HEK293 (cell line): ENCODE measurements around the gene RPL29.

Experiments
- BCL11A ChIP-seq: fragments of 450-650 bp; formaldehyde crosslinking; IDR thresholded peaks from 2 replicates; pipeline ENCODE4 v1.5.1; 2016; ENCODE audit warnings: low read depth, missing biosample characterization, missing genetic modification characterization
- BCL11B ChIP-seq: fragments of 450-650 bp; formaldehyde crosslinking; IDR thresholded peaks from 2 replicates; pipeline ENCODE4 v1.5.1; 2016; ENCODE audit warnings: low read depth, missing biosample characterization, missing genetic modification characterization
- HOXA7 ChIP-seq: sonication (generic); formaldehyde crosslinking; IDR thresholded peaks from 2 replicates; pipeline ENCODE4 v1.8.1; 2022; ENCODE audit warnings: missing genetic modification reagents, borderline replicate concordance
- OSR2 ChIP-seq: fragments of 450-650 bp; formaldehyde crosslinking; IDR thresholded peaks from 2 replicates; pipeline ENCODE4 v1.5.1; 2016; ENCODE audit warnings: missing biosample characterization, missing genetic modification characterization
- PRDM1 ChIP-seq: fragments of 450-650 bp; formaldehyde crosslinking; IDR thresholded peaks from 2 replicates; pipeline ENCODE4; 2016; ENCODE audit warnings: missing biosample characterization, missing genetic modification characterization
- SP7 ChIP-seq: fragments of 450-650 bp; formaldehyde crosslinking; IDR thresholded peaks from 2 replicates; pipeline ENCODE4 v1.5.1; 2016; ENCODE audit warnings: missing biosample characterization, missing genetic modification characterization
- ZBTB17 ChIP-seq: fragments of 450-650 bp; formaldehyde crosslinking; IDR thresholded peaks from 2 replicates; pipeline ENCODE4 v1.5.1; 2016; ENCODE audit warnings: missing biosample characterization, missing genetic modification characterization
- ZBTB20 ChIP-seq: fragments of 450-650 bp; formaldehyde crosslinking; IDR thresholded peaks from 2 replicates; pipeline ENCODE4 v1.5.1; 2016; ENCODE audit warnings: missing biosample characterization, missing genetic modification characterization
- ZBTB8A ChIP-seq: fragments of 450-650 bp; formaldehyde crosslinking; IDR thresholded peaks from 2 replicates; pipeline ENCODE4 v1.5.1; 2016; ENCODE audit warnings: missing biosample characterization, missing genetic modification characterization
- ZFHX2 ChIP-seq: fragments of 450-650 bp; formaldehyde crosslinking; conservative IDR thresholded peaks from 2 replicates; pipeline ENCODE4 v1.5.1; 2016; ENCODE audit warnings: missing biosample characterization, missing genetic modification characterization
- ZNF2 ChIP-seq: fragments of 450-650 bp; formaldehyde crosslinking; IDR thresholded peaks from 2 replicates; pipeline ENCODE4 v1.5.1; 2016; ENCODE audit warnings: missing biosample characterization, missing genetic modification characterization
- ZNF239 ChIP-seq: fragments of 450-650 bp; formaldehyde crosslinking; IDR thresholded peaks from 2 replicates; pipeline ENCODE4 v1.5.1; 2016; ENCODE audit warnings: missing biosample characterization, missing genetic modification characterization
- ZNF366 ChIP-seq: fragments of 450-650 bp; formaldehyde crosslinking; conservative IDR thresholded peaks from 2 replicates; pipeline ENCODE4 v1.5.1; 2016; ENCODE audit warnings: missing biosample characterization, missing genetic modification characterization
- ZNF473 ChIP-seq: fragments of 450-650 bp; formaldehyde crosslinking; IDR thresholded peaks from 2 replicates; pipeline ENCODE4 v1.5.1; 2017; ENCODE audit warnings: missing biosample characterization, missing genetic modification characterization
- ZNF521 ChIP-seq: fragments of 450-650 bp; formaldehyde crosslinking; IDR thresholded peaks from 2 replicates; pipeline ENCODE4 v1.5.1; 2017; ENCODE audit warnings: missing biosample characterization, mild to moderate bottlenecking, missing genetic modification characterization
- ZNF529 ChIP-seq: fragments of 450-650 bp; formaldehyde crosslinking; IDR thresholded peaks from 2 replicates; pipeline ENCODE4 v1.5.1; 2017; ENCODE audit warnings: missing genetic modification characterization, missing biosample characterization; ENCODE audit not compliant: insufficient replicate concordance
- ZNF548 ChIP-seq: fragments of 450-650 bp; formaldehyde crosslinking; IDR thresholded peaks from 2 replicates; pipeline ENCODE4 v1.5.1; 2016; ENCODE audit warnings: missing biosample characterization, missing genetic modification characterization
- ZNF626 ChIP-seq: fragments of 450-650 bp; sonication (Bioruptor Pico); formaldehyde crosslinking; IDR thresholded peaks from 2 replicates; pipeline ENCODE4 v1.5.1; 2018; ENCODE audit warnings: missing biosample characterization, missing genetic modification characterization, inconsistent platforms
- ZNF768 ChIP-seq: fragments of 450-650 bp; formaldehyde crosslinking; IDR thresholded peaks from 2 replicates; pipeline ENCODE4 v1.5.1; 2018; ENCODE audit warnings: missing biosample characterization, mild to moderate bottlenecking, missing genetic modification characterization
- ZNF777 ChIP-seq: fragments of 450-650 bp; formaldehyde crosslinking; IDR thresholded peaks from 2 replicates; pipeline ENCODE4 v1.5.1; 2017; ENCODE audit warnings: missing biosample characterization, missing genetic modification characterization, borderline replicate concordance
- ZSCAN23 ChIP-seq: fragments of 450-650 bp; formaldehyde crosslinking; IDR thresholded peaks from 2 replicates; pipeline ENCODE4 v1.5.1; 2016; ENCODE audit warnings: missing biosample characterization, missing genetic modification characterization
- TF ChIP-seq, protein P1 (sequence below): fragments of 450-650 bp; formaldehyde crosslinking; IDR thresholded peaks from 2 replicates; pipeline ENCODE4 v1.5.1; 2016; ENCODE audit warnings: missing biosample characterization, missing genetic modification characterization
- TF ChIP-seq, protein P2 (sequence below): fragments of 450-650 bp; formaldehyde crosslinking; conservative IDR thresholded peaks from 2 replicates; pipeline ENCODE4 v1.5.1; 2016; ENCODE audit warnings: low read depth, missing biosample characterization, missing genetic modification characterization
- TF ChIP-seq, protein P3 (sequence below): fragments of 450-650 bp; formaldehyde crosslinking; optimal IDR thresholded peaks from 2 replicates; pipeline ENCODE3; 2016; ENCODE audit warnings: missing biosample characterization, mild to moderate bottlenecking, missing genetic modification characterization
- TF ChIP-seq, protein P4 (sequence below): fragments of 450-650 bp; formaldehyde crosslinking; IDR thresholded peaks from 2 replicates; pipeline ENCODE4 v1.5.1; 2016; ENCODE audit warnings: missing biosample characterization, missing genetic modification characterization, low read depth
- TF ChIP-seq, protein P5 (sequence below): fragments of 450-650 bp; formaldehyde crosslinking; IDR thresholded peaks from 2 replicates; pipeline ENCODE4 v1.5.1; 2016; ENCODE audit warnings: missing biosample characterization, missing genetic modification characterization
- TF ChIP-seq, protein P6 (sequence below): fragments of 450-650 bp; formaldehyde crosslinking; IDR thresholded peaks from 2 replicates; pipeline ENCODE4 v1.5.1; 2016; ENCODE audit warnings: missing biosample characterization, missing genetic modification characterization
- TF ChIP-seq, protein P7 (sequence below): sonication (generic); formaldehyde crosslinking; IDR thresholded peaks from 2 replicates; pipeline ENCODE4 v1.8.1; 2022; ENCODE audit warnings: mild to moderate bottlenecking, moderate library complexity, missing genetic modification reagents

RPL29 gene

DNA sequence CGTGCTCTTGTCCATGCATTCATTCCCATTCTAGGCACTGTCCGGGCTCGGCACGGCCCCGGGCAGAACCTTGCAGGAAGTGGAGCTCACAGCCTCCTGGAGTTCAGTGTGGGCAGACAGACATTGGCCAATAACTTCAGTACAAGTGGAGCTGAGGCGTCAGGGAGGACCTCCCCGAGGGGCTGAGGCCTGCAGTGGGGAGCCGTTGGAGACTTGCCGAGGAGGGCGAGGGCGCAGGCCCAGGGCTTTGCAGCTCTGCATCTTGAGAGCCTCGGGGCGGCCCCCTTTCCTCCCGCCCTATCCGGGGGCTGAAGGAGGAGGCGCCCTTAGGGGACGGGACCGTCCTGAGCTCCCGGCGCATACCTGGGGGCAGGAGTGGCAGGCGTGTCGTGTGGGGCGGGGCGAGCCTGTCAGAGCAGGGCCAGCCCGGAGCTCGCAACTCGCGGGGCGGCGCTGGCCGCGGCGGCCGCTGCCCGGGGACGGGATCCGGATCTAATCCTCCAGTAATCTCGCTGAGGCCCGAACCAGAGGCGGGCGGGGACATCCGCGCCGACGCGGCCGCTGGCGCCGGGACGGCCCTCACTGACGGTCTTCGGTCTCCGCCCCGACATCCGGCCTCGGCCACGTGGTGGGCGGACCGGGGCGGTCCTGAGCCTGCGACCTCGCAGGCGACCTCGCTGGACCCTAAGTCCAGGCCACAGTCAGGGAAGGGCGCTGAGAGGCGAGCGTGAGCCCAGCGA, 12.7 kb downstream of the RPL29 start, which contains the start of gene ACY1 (continued):
- TF ChIP-seq, protein P1, sequence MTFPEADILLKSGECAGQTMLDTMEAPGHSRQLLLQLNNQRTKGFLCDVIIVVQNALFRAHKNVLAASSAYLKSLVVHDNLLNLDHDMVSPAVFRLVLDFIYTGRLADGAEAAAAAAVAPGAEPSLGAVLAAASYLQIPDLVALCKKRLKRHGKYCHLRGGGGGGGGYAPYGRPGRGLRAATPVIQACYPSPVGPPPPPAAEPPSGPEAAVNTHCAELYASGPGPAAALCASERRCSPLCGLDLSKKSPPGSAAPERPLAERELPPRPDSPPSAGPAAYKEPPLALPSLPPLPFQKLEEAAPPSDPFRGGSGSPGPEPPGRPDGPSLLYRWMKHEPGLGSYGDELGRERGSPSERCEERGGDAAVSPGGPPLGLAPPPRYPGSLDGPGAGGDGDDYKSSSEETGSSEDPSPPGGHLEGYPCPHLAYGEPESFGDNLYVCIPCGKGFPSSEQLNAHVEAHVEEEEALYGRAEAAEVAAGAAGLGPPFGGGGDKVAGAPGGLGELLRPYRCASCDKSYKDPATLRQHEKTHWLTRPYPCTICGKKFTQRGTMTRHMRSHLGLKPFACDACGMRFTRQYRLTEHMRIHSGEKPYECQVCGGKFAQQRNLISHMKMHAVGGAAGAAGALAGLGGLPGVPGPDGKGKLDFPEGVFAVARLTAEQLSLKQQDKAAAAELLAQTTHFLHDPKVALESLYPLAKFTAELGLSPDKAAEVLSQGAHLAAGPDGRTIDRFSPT (tag by site-specific recombination): no peak
- TF ChIP-seq ZBTB8A (tag by site-specific recombination) (peak; percentile 59), ZBTB20 (tag by site-specific recombination) (peak; percentile 93), SP7 (tag by site-specific recombination) (no peak), ZNF473 (tag by site-specific recombination) (no peak), ZSCAN23 (tag by site-specific recombination) (no peak), ZNF239 (tag by site-specific recombination) (no peak), BCL11A (tag by site-specific recombination) (0 out of 2 replicates have a peak, but pooled peaks have one; percentile 31), ZNF529 (tag by site-specific recombination) (no peak), ZNF777 (tag by site-specific recombination) (peak; percentile 82), ZNF626 (tag by site-specific recombination) (no peak), ZNF548 (tag by site-specific recombination) (no peak), HOXA7 (CRISPR knock-in tag) (no peak), OSR2 (tag by site-specific recombination) (no peak), PRDM1 (tag by site-specific recombination) (no peak), BCL11B (tag by site-specific recombination) (no peak), ZNF521 (tag by site-specific recombination) (no peak), ZNF366 (0 out of 2 replicates have a peak, but pooled peaks have one; percentile 11), ZNF768 (no peak), ZFHX2 (tag by site-specific recombination) (peak; percentile 36), ZNF2 (tag by site-specific recombination) (no peak), ZBTB17 (tag by site-specific recombination) (peak; percentile 69)
- TF ChIP-seq, protein P2, sequence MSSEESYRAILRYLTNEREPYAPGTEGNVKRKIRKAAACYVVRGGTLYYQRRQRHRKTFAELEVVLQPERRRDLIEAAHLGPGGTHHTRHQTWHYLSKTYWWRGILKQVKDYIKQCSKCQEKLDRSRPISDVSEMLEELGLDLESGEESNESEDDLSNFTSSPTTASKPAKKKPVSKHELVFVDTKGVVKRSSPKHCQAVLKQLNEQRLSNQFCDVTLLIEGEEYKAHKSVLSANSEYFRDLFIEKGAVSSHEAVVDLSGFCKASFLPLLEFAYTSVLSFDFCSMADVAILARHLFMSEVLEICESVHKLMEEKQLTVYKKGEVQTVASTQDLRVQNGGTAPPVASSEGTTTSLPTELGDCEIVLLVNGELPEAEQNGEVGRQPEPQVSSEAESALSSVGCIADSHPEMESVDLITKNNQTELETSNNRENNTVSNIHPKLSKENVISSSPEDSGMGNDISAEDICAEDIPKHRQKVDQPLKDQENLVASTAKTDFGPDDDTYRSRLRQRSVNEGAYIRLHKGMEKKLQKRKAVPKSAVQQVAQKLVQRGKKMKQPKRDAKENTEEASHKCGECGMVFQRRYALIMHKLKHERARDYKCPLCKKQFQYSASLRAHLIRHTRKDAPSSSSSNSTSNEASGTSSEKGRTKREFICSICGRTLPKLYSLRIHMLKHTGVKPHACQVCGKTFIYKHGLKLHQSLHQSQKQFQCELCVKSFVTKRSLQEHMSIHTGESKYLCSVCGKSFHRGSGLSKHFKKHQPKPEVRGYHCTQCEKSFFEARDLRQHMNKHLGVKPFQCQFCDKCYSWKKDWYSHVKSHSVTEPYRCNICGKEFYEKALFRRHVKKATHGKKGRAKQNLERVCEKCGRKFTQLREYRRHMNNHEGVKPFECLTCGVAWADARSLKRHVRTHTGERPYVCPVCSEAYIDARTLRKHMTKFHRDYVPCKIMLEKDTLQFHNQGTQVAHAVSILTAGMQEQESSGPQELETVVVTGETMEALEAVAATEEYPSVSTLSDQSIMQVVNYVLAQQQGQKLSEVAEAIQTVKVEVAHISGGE (tag by site-specific recombination): no peak
- TF ChIP-seq, protein P3, sequence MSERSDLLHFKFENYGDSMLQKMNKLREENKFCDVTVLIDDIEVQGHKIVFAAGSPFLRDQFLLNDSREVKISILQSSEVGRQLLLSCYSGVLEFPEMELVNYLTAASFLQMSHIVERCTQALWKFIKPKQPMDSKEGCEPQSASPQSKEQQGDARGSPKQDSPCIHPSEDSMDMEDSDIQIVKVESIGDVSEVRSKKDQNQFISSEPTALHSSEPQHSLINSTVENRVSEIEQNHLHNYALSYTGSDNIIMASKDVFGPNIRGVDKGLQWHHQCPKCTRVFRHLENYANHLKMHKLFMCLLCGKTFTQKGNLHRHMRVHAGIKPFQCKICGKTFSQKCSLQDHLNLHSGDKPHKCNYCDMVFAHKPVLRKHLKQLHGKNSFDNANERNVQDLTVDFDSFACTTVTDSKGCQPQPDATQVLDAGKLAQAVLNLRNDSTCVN (tag by site-specific recombination): peak; percentile 78
- TF ChIP-seq, protein P4, sequence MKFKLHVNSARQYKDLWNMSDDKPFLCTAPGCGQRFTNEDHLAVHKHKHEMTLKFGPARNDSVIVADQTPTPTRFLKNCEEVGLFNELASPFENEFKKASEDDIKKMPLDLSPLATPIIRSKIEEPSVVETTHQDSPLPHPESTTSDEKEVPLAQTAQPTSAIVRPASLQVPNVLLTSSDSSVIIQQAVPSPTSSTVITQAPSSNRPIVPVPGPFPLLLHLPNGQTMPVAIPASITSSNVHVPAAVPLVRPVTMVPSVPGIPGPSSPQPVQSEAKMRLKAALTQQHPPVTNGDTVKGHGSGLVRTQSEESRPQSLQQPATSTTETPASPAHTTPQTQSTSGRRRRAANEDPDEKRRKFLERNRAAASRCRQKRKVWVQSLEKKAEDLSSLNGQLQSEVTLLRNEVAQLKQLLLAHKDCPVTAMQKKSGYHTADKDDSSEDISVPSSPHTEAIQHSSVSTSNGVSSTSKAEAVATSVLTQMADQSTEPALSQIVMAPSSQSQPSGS (tag by site-specific recombination): no peak
- TF ChIP-seq, protein P5, sequence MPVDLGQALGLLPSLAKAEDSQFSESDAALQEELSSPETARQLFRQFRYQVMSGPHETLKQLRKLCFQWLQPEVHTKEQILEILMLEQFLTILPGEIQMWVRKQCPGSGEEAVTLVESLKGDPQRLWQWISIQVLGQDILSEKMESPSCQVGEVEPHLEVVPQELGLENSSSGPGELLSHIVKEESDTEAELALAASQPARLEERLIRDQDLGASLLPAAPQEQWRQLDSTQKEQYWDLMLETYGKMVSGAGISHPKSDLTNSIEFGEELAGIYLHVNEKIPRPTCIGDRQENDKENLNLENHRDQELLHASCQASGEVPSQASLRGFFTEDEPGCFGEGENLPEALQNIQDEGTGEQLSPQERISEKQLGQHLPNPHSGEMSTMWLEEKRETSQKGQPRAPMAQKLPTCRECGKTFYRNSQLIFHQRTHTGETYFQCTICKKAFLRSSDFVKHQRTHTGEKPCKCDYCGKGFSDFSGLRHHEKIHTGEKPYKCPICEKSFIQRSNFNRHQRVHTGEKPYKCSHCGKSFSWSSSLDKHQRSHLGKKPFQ (tag by site-specific recombination): no peak
- TF ChIP-seq, protein P6, sequence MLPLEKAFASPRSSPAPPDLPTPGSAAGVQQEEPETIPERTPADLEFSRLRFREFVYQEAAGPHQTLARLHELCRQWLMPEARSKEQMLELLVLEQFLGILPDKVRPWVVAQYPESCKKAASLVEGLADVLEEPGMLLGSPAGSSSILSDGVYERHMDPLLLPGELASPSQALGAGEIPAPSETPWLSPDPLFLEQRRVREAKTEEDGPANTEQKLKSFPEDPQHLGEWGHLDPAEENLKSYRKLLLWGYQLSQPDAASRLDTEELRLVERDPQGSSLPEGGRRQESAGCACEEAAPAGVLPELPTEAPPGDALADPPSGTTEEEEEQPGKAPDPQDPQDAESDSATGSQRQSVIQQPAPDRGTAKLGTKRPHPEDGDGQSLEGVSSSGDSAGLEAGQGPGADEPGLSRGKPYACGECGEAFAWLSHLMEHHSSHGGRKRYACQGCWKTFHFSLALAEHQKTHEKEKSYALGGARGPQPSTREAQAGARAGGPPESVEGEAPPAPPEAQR (tag by site-specific recombination): no peak
- TF ChIP-seq, protein P7, sequence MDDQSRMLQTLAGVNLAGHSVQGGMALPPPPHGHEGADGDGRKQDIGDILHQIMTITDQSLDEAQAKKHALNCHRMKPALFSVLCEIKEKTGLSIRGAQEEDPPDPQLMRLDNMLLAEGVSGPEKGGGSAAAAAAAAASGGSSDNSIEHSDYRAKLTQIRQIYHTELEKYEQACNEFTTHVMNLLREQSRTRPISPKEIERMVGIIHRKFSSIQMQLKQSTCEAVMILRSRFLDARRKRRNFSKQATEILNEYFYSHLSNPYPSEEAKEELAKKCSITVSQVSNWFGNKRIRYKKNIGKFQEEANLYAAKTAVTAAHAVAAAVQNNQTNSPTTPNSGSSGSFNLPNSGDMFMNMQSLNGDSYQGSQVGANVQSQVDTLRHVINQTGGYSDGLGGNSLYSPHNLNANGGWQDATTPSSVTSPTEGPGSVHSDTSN (CRISPR knock-in tag): no peak
